ENCODE measurements around the gene ANKRD6.

The ANKRD6 gene

GRCh38 chr6:89413006-89413400 is 19.9 kb upstream of the ANKRD6 start:
- TF ChIP-seq CTCF (conservative IDR thresholded peaks at IDR 0.05; ENCODE audit: low read depth, low read length) = no peak
- peak overlapping the region; percentile 67 for H3K4me3 ChIP-seq (ENCODE audit: low read length)
- no peak for DNase-seq (ENCODE audit: low read depth)

DNA sequence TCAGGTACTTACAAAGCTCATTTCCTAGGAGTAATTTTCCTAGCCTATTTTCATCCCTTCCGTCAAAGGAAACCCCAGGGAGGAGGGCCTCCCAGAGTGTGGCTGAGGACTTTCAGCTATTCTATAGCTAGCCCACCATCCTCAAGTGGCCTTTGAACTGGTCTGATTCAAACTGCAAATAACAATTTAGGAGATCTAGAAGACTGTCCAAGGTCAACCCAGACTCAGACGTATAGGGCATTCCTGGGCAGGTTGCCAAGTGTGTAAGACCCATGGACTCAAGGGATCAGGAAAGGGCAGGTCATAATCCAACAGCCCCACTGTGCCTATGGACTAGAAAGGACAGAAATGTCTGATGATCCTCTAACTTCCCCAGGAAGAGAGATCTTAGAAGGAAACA is 18.7 kb upstream of the ANKRD6 start:
- H3K4me3 ChIP-seq (ENCODE audit: low read length) = no peak overlapping the region
- TF ChIP-seq CTCF (conservative IDR thresholded peaks at IDR 0.05; ENCODE audit: low read depth, low read length) = no peak
- no peak for DNase-seq (ENCODE audit: low read depth)

GRCh38 chr6:89415185-89415584 is 17.8 kb upstream of the ANKRD6 start:
- no peak for TF ChIP-seq CTCF (conservative IDR thresholded peaks at IDR 0.05; ENCODE audit: low read depth, low read length)
- DNase-seq (ENCODE audit: low read depth) = no peak
- no peak overlapping the region for H3K4me3 ChIP-seq (ENCODE audit: low read length)

DNA sequence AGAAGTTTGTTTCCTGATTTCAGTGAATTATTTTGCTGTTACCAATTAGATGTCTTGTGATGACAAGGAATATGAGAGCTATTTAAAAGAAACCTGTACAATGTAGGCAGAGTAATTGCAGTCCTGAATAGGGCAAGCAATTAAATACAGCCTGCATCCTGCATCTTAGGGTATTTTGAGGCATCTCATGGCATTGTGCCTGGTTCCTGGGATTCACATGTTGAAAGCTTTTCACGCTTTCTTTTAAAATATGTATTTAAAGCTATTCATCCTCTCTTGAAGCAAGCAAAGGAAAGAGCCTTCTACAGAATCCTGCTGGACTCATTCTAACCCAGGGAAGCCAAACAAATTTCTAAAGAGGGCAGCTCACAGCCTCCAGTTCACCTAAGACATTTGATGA is 16.2 kb upstream of the ANKRD6 start:
- no peak for TF ChIP-seq CTCF (conservative IDR thresholded peaks at IDR 0.05; ENCODE audit: low read depth, low read length)
- no peak for DNase-seq (ENCODE audit: low read depth)
- H3K4me3 ChIP-seq (ENCODE audit: low read length) = no peak overlapping the region

DNA sequence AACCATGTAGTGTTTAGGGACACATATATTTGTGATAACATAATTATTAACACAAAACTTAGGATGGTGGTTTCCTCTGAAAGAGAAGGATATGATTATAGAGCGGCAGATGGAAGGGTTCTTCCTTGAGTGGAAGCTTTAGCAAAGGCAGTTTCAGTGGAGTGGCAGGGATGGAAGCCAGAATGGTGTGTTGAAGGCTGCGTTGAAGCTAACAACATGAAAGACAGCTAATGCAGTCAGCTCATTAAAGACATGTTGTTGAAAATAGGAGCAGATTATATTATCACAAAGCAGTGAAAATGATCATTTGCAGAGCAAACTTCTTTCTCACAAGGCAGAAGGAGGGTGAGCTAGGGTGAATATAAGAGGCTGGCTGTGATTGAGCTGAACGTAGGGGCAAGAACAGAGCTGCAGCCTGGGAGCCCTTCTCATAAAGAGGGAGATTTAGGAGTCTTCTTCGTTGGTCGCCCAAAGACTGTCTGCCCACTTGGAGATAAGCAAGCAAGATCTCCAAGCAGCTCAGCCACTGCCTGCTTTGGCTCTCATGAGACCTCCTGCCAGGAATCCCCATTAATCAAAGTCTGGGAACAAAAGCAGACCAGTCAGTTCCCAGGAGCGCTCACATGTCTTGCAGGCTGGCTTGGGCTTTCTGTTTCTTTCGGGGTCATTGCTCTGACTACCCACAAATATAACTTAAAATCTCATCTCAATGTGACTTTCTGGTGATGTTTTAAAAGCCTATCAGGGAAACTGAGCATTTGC is 2.6 kb upstream of the ANKRD6 start:
- TF ChIP-seq CTCF (conservative IDR thresholded peaks at IDR 0.05; ENCODE audit: low read depth, low read length) = no peak
- H3K4me3 ChIP-seq (ENCODE audit: low read length) = no peak overlapping the region
- DNase-seq (ENCODE audit: low read depth) = no peak

- peak overlapping the region; percentile 62 for H3K4me3 ChIP-seq (ENCODE audit: low read length)
- TF ChIP-seq CTCF (conservative IDR thresholded peaks at IDR 0.05; ENCODE audit: low read depth, low read length) = no peak
- DNase-seq (ENCODE audit: low read depth) = no peak
Measured at GRCh38 chr6:89433252-89434149, 549 bp downstream of the ANKRD6 start.

Measured in retinal pigment epithelial cell (primary cell).